ENCODE data around the gene UROC1. TPM values are rescaled to one million over a fixed set of nuclear protein-coding genes. Genes with fewer than 3 reads are reported as not detected.

Gene UROC1
- total and polyA plus RNA-seq, 2 of the 4 experiments (the other 2 are of a cell fraction): not detected

- TF ChIP-seq RFX5 (IDR thresholded peaks at IDR 0.05; ENCODE audit: low read depth, low read length): no peak
- TF ChIP-seq ELK1 (IDR thresholded peaks at IDR 0.05; ENCODE audit: borderline replicate concordance, low read depth, low read length): no peak
- no peak for TF ChIP-seq RAD21 (IDR thresholded peaks at IDR 0.05; ENCODE audit: low read length)
- no peak for TF ChIP-seq SMC3 (IDR thresholded peaks at IDR 0.05; ENCODE audit: low read depth, low read length)
- no peak for TF ChIP-seq FOS (IDR thresholded peaks at IDR 0.05; ENCODE audit: low read depth, low read length)
- TF ChIP-seq CHD1 (IDR thresholded peaks at IDR 0.05; ENCODE audit: low read depth, low read length): no peak
- no peak for TF ChIP-seq MAFK (IDR thresholded peaks at IDR 0.05; ENCODE audit: low read depth, low read length)
- no peak for TF ChIP-seq POLR2A (IDR thresholded peaks at IDR 0.05; ENCODE audit: low read depth, low read length)
- no peak for TF ChIP-seq CEBPB (IDR thresholded peaks at IDR 0.05; ENCODE audit: low read depth, low read length)
- TF ChIP-seq BHLHE40 (IDR thresholded peaks at IDR 0.05; ENCODE audit: low read depth, low read length): no peak
- TF ChIP-seq USF2 (IDR thresholded peaks at IDR 0.05; ENCODE audit: low read depth, low read length): no peak
- no peak for TF ChIP-seq NFE2L2 (IDR thresholded peaks at IDR 0.05; ENCODE audit: low read depth, low read length)
- TF ChIP-seq RCOR1 (IDR thresholded peaks at IDR 0.05; ENCODE audit: insufficient replicate concordance, low read length): no peak
- no peak for TF ChIP-seq MAZ (IDR thresholded peaks at IDR 0.05; ENCODE audit: borderline replicate concordance, low read depth, low read length)
- no peak for TF ChIP-seq MXI1 (IDR thresholded peaks at IDR 0.05; ENCODE audit: borderline replicate concordance, low read depth, low read length)
- no peak for TF ChIP-seq CTCF (conservative IDR thresholded peaks at IDR 0.05; ENCODE audit: low read depth, low read length)
- no peak for DNase-seq
- no peak overlapping the region for H3K4me3 ChIP-seq (ENCODE audit: insufficient read depth, low read depth, low read length)
- no TSS peak for BruUV-seq (replicated peaks)
- no peak overlapping the region for H3K14ac ChIP-seq (replicated peaks; ENCODE audit: low read depth, low read length)
- H2BK20ac ChIP-seq (ENCODE audit: low read depth, low read length): no peak overlapping the region
- H4K20me1 ChIP-seq (ENCODE audit: insufficient read depth, low read length): no peaks in the 10 kb centered on the region
- no peak overlapping the region for H2BK15ac ChIP-seq (ENCODE audit: low read depth, low read length)
- no peak overlapping the region for H3K27ac ChIP-seq (ENCODE audit: insufficient read depth, low read length)
- H3K4me2 ChIP-seq (ENCODE audit: low read depth, low read length): no peak overlapping the region
- H4K8ac ChIP-seq (ENCODE audit: low read depth in 2 of 2, low read length in 2 of 2): no peak overlapping the region
- no peak overlapping the region for H2BK5ac ChIP-seq (ENCODE audit: low read depth, low read length, poor library complexity, severe bottlenecking)
- peaks cover 36% of the 10 kb centered on the region for H3K27me3 ChIP-seq (ENCODE audit: control insufficient read depth, insufficient read depth, low read length)
- CTCF ChIA-PET: no interaction called here
- no peak overlapping the region for H3K9ac ChIP-seq (ENCODE audit: low read depth, low read length)
- no peaks in the 10 kb centered on the region for H3K79me1 ChIP-seq (ENCODE audit: low read depth in 1 of 2, low read length in 2 of 2)
- WGBS, 2 experiments (ENCODE audit: extremely low coverage in 2 of 2, insufficient read length in 1 of 2): 13% methylated on average over 3 of the region's 7 CpGs; no CpG with 5 or more reads in 1 of the 2 experiments
- H3K18ac ChIP-seq (ENCODE audit: low read depth, low read length): no peak overlapping the region
- no peak overlapping the region for H4K91ac ChIP-seq (ENCODE audit: insufficient read depth, low read depth, low read length)
- H2AK5ac ChIP-seq (ENCODE audit: low read depth, low read length): no peak overlapping the region
- no peak overlapping the region for H2AFZ ChIP-seq (replicated peaks; ENCODE audit: low read length, poor library complexity)
- intact Hi-C loops (cut with micrococcal nuclease) (no loop called here), dilution Hi-C loops (cut with HindIII; ENCODE audit: low sequenced_read_pairs, unreplicated experiment) (no loop called here), in situ Hi-C loops (cut with MboI; ENCODE audit: low sequenced_read_pairs) (loop anchor here (10.0 kb wide), 1 partner anchor 925 kb away; no protein-coding TSS in a partner anchor)
- no peak overlapping the region for H3K4ac ChIP-seq (ENCODE audit: low read depth, low read length)
- no peak overlapping the region for H3K56ac ChIP-seq (ENCODE audit: extremely low read depth, insufficient read depth, low read length)
- no peak overlapping the region for H2BK120ac ChIP-seq (ENCODE audit: low read depth, low read length)
- H3K36me3 ChIP-seq (ENCODE audit: control insufficient read depth, insufficient read depth, low read length): no peaks in the 10 kb centered on the region
- H3K4me1 ChIP-seq (ENCODE audit: control insufficient read depth, insufficient read depth, low read length): no peaks in the 10 kb centered on the region
- no peaks in the 10 kb centered on the region for H3K9me3 ChIP-seq (ENCODE audit: control insufficient read depth, insufficient read depth, low read length)
- H4K5ac ChIP-seq (ENCODE audit: low read depth, low read length): no peak overlapping the region
- no peak overlapping the region for H2AK9ac ChIP-seq (replicated peaks; ENCODE audit: low read depth, low read length, poor library complexity)
- ATAC-seq (ENCODE audit: low read depth): no peak
- no peak overlapping the region for H3K23ac ChIP-seq (ENCODE audit: low read depth, low read length)
- POLR2A ChIA-PET (ENCODE audit: unreplicated experiment): no interaction called here
- no peaks in the 10 kb centered on the region; the same call in 1 of the 2 replicates for H3K9me1 ChIP-seq (ENCODE audit: insufficient read depth, low read length)
Measured at GRCh38 chr3:126529585-126530170, 12.1 kb upstream of the UROC1 start.
